Astrocyte (in vitro differentiated cells and primary cell): ENCODE measurements around the gene PDZD2. TPM values are rescaled to one million over a fixed set of nuclear protein-coding genes. Genes with fewer than 3 reads are reported as not detected.

Experiments
- DNase-seq: peaks from one replicate; pipeline ENCODE4 v3.0.0-alpha.2; 2010; ENCODE audit warnings: low read depth
- FAIRE-seq: peaks from 2 replicates; lab custom pipeline; 2011; peaks lifted over from hg19 to GRCh38; lab: Jason Lieb, UNC
- H2AFZ ChIP-seq: 2 replicates; pipeline ENCODE4 v1.6.0; 2012; ENCODE audit warnings: low read depth, low read length, inconsistent platforms
- H3K27ac ChIP-seq: 2 replicates; pipeline ENCODE4 v1.5.1; 2011; ENCODE audit warnings: low read depth, low read length, inconsistent platforms
- H3K27me3 ChIP-seq: 2 replicates; pipeline ENCODE4 v1.6.0; 2011; ENCODE audit warnings: low read length, inconsistent platforms; ENCODE audit not compliant: insufficient read depth
- H3K36me3 ChIP-seq: 2 replicates; pipeline ENCODE4 v1.5.1; 2011; ENCODE audit warnings: low read length, inconsistent platforms; ENCODE audit not compliant: insufficient read depth
- H3K4me1 ChIP-seq: 2 replicates; pipeline ENCODE4 v1.5.1; 2011; ENCODE audit warnings: low read length, inconsistent platforms; ENCODE audit not compliant: insufficient read depth
- H3K4me2 ChIP-seq: 2 replicates; pipeline ENCODE4 v1.6.0; 2012; ENCODE audit warnings: low read length, inconsistent platforms
- H3K4me3 ChIP-seq: 2 replicates; pipeline ENCODE4 v1.5.1; 2011; ENCODE audit warnings: low read depth, mild to moderate bottlenecking, low read length, inconsistent platforms; ENCODE audit not compliant: insufficient read depth
- H3K79me2 ChIP-seq: 2 replicates; pipeline ENCODE4 v1.6.0; 2012; ENCODE audit warnings: mild to moderate bottlenecking, low read length, inconsistent platforms; ENCODE audit not compliant: insufficient read depth
- H3K9ac ChIP-seq: 2 replicates; pipeline ENCODE4 v1.6.0; 2012; ENCODE audit warnings: mild to moderate bottlenecking, low read length, inconsistent platforms
- H3K9me3 ChIP-seq: 2 replicates; pipeline ENCODE4 v1.5.1; 2012; ENCODE audit warnings: low read depth, mild to moderate bottlenecking, low read length, inconsistent platforms; ENCODE audit not compliant: insufficient read depth
- H4K20me1 ChIP-seq: 2 replicates; pipeline ENCODE4 v1.6.0; 2012; ENCODE audit warnings: low read length, inconsistent platforms; ENCODE audit not compliant: insufficient read depth
- H3K27ac Mint-ChIP-seq: one replicate; pipeline ENCODE4 v1.8.0; 2021; ENCODE audit warnings: mild to moderate bottlenecking, mixed read lengths; ENCODE audit not compliant: unreplicated experiment
- H3K27me3 Mint-ChIP-seq: one replicate; pipeline ENCODE4 v1.8.0; 2021; ENCODE audit warnings: low read depth, mixed read lengths; ENCODE audit not compliant: unreplicated experiment
- H3K36me3 Mint-ChIP-seq: one replicate; pipeline ENCODE4 v1.8.0; 2021; ENCODE audit warnings: low read depth, mixed read lengths; ENCODE audit not compliant: unreplicated experiment
- H3K4me1 Mint-ChIP-seq: one replicate; pipeline ENCODE4 v1.8.0; 2021; ENCODE audit warnings: low read depth, mixed read lengths; ENCODE audit not compliant: unreplicated experiment
- H3K4me3 Mint-ChIP-seq: one replicate; pipeline ENCODE4 v1.8.0; 2021; ENCODE audit warnings: mild to moderate bottlenecking, moderate library complexity, mixed read lengths; ENCODE audit not compliant: unreplicated experiment
- H3K9me3 Mint-ChIP-seq: one replicate; pipeline ENCODE4 v1.8.0; 2021; ENCODE audit warnings: mild to moderate bottlenecking, mixed read lengths; ENCODE audit not compliant: unreplicated experiment
- EZH2 ChIP-seq: IDR thresholded peaks from 2 replicates; pipeline ENCODE4 v1.6.1; 2012; ENCODE audit warnings: mild to moderate bottlenecking, low read length, inconsistent platforms; ENCODE audit not compliant: insufficient read depth
- total RNA-seq: library from RNA; stranded (reverse); gene quantifications from 2 replicates; pipeline ENCODE4 v1.2.1, GENCODE V29; 2021
- TF ChIP-seq, protein P1 (sequence below): IDR thresholded peaks from 2 replicates; pipeline ENCODE4 v1.5.1; 2011; ENCODE audit warnings: low read depth, mild to moderate bottlenecking, inconsistent platforms, low read length, moderate library complexity; ENCODE audit not compliant: insufficient read depth

PDZD2 gene
- total RNA-seq, 1 donor from 2014 or later: 10.3 TPM

DNA sequence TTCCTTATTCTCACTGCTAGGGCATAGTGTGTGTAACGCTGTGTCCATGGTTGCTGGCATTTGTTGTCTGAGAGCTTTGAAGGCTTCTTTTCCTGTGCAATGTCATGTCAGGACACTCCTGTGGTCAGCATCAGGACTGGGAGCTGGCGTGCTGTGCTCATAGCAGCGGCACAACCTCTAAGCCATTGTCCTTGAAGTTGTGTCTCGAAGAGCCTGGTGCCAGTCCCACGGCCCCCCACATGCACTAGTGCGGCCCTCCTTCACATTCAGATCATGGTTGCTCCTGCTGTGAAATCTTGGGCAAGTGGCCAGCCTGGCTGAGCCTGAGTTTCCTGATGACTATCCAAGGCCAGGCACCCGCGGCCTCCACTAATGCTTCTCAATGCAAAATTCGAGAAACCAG, 32.4 kb downstream of the PDZD2 start:
- no peaks in the 10 kb centered on the region for H3K9me3 Mint-ChIP-seq
- Histone ChIP-seq H3K9ac (no peak overlapping the region), H3K4me2 (no peak overlapping the region), H3K27ac (no peak overlapping the region), H3K36me3 (no peaks in the 10 kb centered on the region), H3K27me3 (no peaks in the 10 kb centered on the region), H3K4me1 (no peaks in the 10 kb centered on the region), H4K20me1 (no peaks in the 10 kb centered on the region), H2AFZ (no peak overlapping the region), H3K9me3 (no peaks in the 10 kb centered on the region), H3K79me2 (no peaks in the 10 kb centered on the region), H3K4me3 (no peak overlapping the region)
- H3K27ac Mint-ChIP-seq: no peak overlapping the region
- peak; percentile 11 for DNase-seq
- TF ChIP-seq, protein P1, sequence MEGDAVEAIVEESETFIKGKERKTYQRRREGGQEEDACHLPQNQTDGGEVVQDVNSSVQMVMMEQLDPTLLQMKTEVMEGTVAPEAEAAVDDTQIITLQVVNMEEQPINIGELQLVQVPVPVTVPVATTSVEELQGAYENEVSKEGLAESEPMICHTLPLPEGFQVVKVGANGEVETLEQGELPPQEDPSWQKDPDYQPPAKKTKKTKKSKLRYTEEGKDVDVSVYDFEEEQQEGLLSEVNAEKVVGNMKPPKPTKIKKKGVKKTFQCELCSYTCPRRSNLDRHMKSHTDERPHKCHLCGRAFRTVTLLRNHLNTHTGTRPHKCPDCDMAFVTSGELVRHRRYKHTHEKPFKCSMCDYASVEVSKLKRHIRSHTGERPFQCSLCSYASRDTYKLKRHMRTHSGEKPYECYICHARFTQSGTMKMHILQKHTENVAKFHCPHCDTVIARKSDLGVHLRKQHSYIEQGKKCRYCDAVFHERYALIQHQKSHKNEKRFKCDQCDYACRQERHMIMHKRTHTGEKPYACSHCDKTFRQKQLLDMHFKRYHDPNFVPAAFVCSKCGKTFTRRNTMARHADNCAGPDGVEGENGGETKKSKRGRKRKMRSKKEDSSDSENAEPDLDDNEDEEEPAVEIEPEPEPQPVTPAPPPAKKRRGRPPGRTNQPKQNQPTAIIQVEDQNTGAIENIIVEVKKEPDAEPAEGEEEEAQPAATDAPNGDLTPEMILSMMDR: no peak
- TF ChIP-seq EZH2: no peak
- peaks cover 6% of the 10 kb centered on the region for H3K27me3 Mint-ChIP-seq
- no peaks in the 10 kb centered on the region for H3K4me1 Mint-ChIP-seq
- H3K4me3 Mint-ChIP-seq: no peak overlapping the region
- no peaks in the 10 kb centered on the region for H3K36me3 Mint-ChIP-seq
- no peak for FAIRE-seq

DNA sequence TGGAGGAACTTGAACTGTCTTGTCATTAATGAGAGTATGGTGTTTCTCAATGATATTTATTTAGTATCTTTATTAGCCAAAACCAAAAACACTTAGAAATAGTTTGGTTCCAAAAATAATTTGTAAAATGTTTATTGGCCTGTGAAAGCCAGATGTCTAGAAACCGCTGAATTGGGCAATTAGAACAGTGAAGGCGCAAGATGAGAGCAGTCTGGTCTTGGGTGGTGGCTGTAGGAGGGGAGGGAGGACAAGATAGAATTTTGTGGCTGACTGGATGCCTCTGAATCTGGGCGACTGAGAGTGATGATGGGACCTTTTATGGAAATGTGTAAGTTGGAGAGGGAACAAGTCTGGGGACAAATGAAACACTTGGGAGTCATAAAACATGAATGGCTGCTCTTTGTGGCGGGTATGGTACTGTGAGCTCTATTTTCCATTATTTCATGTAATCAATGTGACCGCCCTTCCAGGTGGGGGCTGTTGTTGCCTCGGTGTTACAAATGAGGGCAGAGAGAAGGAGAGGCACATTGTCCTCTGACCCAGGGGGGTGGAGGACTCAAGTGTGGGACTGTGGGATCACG, 35.5 kb downstream of the PDZD2 start:
- Mint-ChIP-seq H3K27ac (no peak overlapping the region), H3K9me3 (no peaks in the 10 kb centered on the region), H3K4me1 (no peaks in the 10 kb centered on the region), H3K27me3 (peaks cover 3% of the 10 kb centered on the region), H3K4me3 (no peak overlapping the region), H3K36me3 (no peaks in the 10 kb centered on the region)
- H3K4me2 ChIP-seq: no peak overlapping the region
- no peak overlapping the region for H2AFZ ChIP-seq
- H3K27ac ChIP-seq: no peak overlapping the region
- FAIRE-seq (no peak), DNase-seq (no peak)
- H3K79me2 ChIP-seq: no peaks in the 10 kb centered on the region
- no peaks in the 10 kb centered on the region for H3K9me3 ChIP-seq
- no peaks in the 10 kb centered on the region for H3K4me1 ChIP-seq
- no peak overlapping the region for H3K4me3 ChIP-seq
- no peaks in the 10 kb centered on the region for H4K20me1 ChIP-seq
- no peak for TF ChIP-seq EZH2
- H3K9ac ChIP-seq: no peak overlapping the region
- no peaks in the 10 kb centered on the region for H3K27me3 ChIP-seq
- no peaks in the 10 kb centered on the region for H3K36me3 ChIP-seq

DNA sequence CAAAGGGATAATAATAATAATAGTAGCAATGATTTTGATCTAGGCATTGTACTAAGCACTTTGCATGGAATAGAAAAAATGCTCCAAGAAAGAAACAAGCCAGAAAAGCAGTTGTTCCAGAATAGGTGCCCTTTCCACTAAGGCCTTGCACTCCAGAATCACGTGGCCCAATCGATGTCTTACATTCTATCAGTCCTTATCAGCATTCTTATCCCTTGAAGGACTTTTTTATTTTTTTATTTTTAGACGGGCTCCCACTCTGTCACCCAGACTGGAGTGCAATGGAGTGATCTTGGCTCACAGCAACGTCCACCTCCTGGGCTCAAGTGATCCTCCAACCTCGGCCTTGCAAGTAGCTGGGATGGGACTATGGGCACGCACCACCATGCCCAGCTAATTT, 36.5 kb downstream of the PDZD2 start:
- peaks cover 3% of the 10 kb centered on the region for H3K27me3 Mint-ChIP-seq
- H3K79me2 ChIP-seq: no peaks in the 10 kb centered on the region
- DNase-seq (no peak), FAIRE-seq (no peak)
- no peak overlapping the region for H3K4me3 Mint-ChIP-seq
- no peak overlapping the region for H3K9ac ChIP-seq
- H3K4me1 Mint-ChIP-seq: no peaks in the 10 kb centered on the region
- no peak for TF ChIP-seq EZH2
- TF ChIP-seq, protein P1: no peak
- no peaks in the 10 kb centered on the region for H4K20me1 ChIP-seq
- H3K36me3 Mint-ChIP-seq: no peaks in the 10 kb centered on the region
- H3K9me3 Mint-ChIP-seq: no peaks in the 10 kb centered on the region
- no peak overlapping the region for H3K27ac Mint-ChIP-seq
- H2AFZ ChIP-seq: no peak overlapping the region
- no peaks in the 10 kb centered on the region for H3K4me1 ChIP-seq
- H3K4me3 ChIP-seq: no peak overlapping the region
- H3K36me3 ChIP-seq: no peaks in the 10 kb centered on the region
- no peak overlapping the region for H3K4me2 ChIP-seq
- no peaks in the 10 kb centered on the region for H3K9me3 ChIP-seq
- H3K27me3 ChIP-seq: no peaks in the 10 kb centered on the region
- no peak overlapping the region for H3K27ac ChIP-seq
